GM12878 (cell line): ENCODE measurements around the gene LANCL1. TPM values are rescaled to one million over a fixed set of nuclear protein-coding genes. Genes with fewer than 3 reads are reported as not detected.

Source experiments
- ATAC-seq: fragments of 200-7000 bp; cut with Tn5 transposase; 3 replicates; pipeline ENCODE4 v1.9.1; 2020; ENCODE audit warnings: mild to moderate bottlenecking, moderate library complexity
- BruUV-seq: library from RNA; stranded (reverse); fragments of 400-500 nt; replicated peaks from 2 replicates; lab custom pipeline; 2021; lab: Mats Ljungman, UMichigan
- CTCF ChIA-PET: fragments of 300-600 bp; sonication (Branson Sonifier 250); formaldehyde crosslinking; extraction: SDS; loops from one replicate; lab custom pipeline; 2021; ENCODE audit warnings: inconsistent platforms; lab: Yijun Ruan, JAX
- POLR2A ChIA-PET: fragments of 350-600 bp; formaldehyde crosslinking; extraction: SDS; loops from one replicate; lab custom pipeline; 2021; ENCODE audit warnings: inconsistent platforms; lab: Charles Lee
- RAD21 ChIA-PET: fragments of 300-600 bp; sonication (Branson Sonifier 250); formaldehyde crosslinking; loops from one replicate; lab custom pipeline; 2023; ENCODE audit warnings: antibody characterized with exemption; ENCODE audit not compliant: unreplicated experiment; lab: Charles Lee
- SMC1A ChIA-PET: fragments of 300-600 bp; sonication (Branson Sonifier 250); formaldehyde crosslinking; loops from one replicate; lab custom pipeline; 2023; ENCODE audit not compliant: unreplicated experiment, uncharacterized antibody; lab: Charles Lee
- DNase-seq: peaks from one replicate; pipeline ENCODE4 v3.0.0-alpha.2; 2011; ENCODE audit warnings: low read depth, low spot score
- FAIRE-seq: peaks from 3 replicates; lab custom pipeline; 2011; peaks lifted over from hg19 to GRCh38; lab: Jason Lieb, UNC
- H2AFZ ChIP-seq: 2 replicates; pipeline ENCODE4 v1.6.0; 2011; ENCODE audit warnings: low read depth, low read length, control low read depth; ENCODE audit not compliant: control insufficient read depth
- H3K27ac ChIP-seq: 2 replicates; pipeline ENCODE4 v1.5.1; 2011; ENCODE audit warnings: control low read depth; ENCODE audit not compliant: control insufficient read depth, insufficient read depth
- H3K27me3 ChIP-seq, 2 experiments: replicated peaks in 1 of 2; 2 replicates each; pipeline versions ENCODE4 v1.6.0 to v1.6.1; 2011; ENCODE audit warnings: low read length in 1 of 2; ENCODE audit not compliant: control insufficient read depth in 2 of 2, insufficient read depth in 2 of 2
- H3K36me3 ChIP-seq, 2 experiments: 2 replicates each; pipeline ENCODE4 v1.5.1; 2011; ENCODE audit warnings: low read length in 1 of 2; ENCODE audit not compliant: control insufficient read depth in 2 of 2, insufficient read depth in 2 of 2
- H3K4me1 ChIP-seq: 2 replicates; pipeline ENCODE4 v1.6.1; 2011; ENCODE audit warnings: mild to moderate bottlenecking, low read length, moderate library complexity, mixed read lengths; ENCODE audit not compliant: control insufficient read depth, insufficient read depth
- H3K4me2 ChIP-seq: 2 replicates; pipeline ENCODE4 v1.6.0; 2011; ENCODE audit warnings: control low read depth; ENCODE audit not compliant: control insufficient read depth, insufficient read depth
- H3K4me3 ChIP-seq: fragments of 200-600 bp; sonication (generic); 2 replicates; pipeline ENCODE4 v1.5.1; 2016
- H3K79me2 ChIP-seq: 2 replicates; pipeline ENCODE4 v1.6.0; 2011; ENCODE audit warnings: low read length; ENCODE audit not compliant: control insufficient read depth, insufficient read depth
- H3K9ac ChIP-seq: 2 replicates; pipeline ENCODE4 v1.8.0; 2011; ENCODE audit warnings: low read length, control low read depth, mixed read lengths; ENCODE audit not compliant: control insufficient read depth, insufficient read depth
- H3K9me3 ChIP-seq: replicated peaks from 3 replicates; pipeline ENCODE4 v1.5.1; 2011; ENCODE audit warnings: mild to moderate bottlenecking, low read length; ENCODE audit not compliant: control insufficient read depth, insufficient read depth
- H4K20me1 ChIP-seq: 2 replicates; pipeline ENCODE4 v1.6.0; 2011; ENCODE audit not compliant: control insufficient read depth, insufficient read depth
- BCLAF1 ChIP-seq: fragments of 450-650 bp; IDR thresholded peaks from 2 replicates; pipeline ENCODE4 v1.6.1; 2017; ENCODE audit warnings: antibody characterized with exemption, mild to moderate bottlenecking, moderate library complexity
- CBX5 ChIP-seq: sonication (generic); IDR thresholded peaks from 2 replicates; pipeline ENCODE4 v1.6.1; 2016; ENCODE audit warnings: low read depth, moderate library complexity, mild to moderate bottlenecking, inconsistent platforms
- E2F4 ChIP-seq: IDR thresholded peaks from 2 replicates; pipeline ENCODE4 v1.6.1; 2012; ENCODE audit warnings: low read depth, low read length, improper control_type of control experiment
- MTA3 ChIP-seq: IDR thresholded peaks from 2 replicates; pipeline ENCODE4 v1.6.1; 2012; ENCODE audit warnings: low read length, inconsistent platforms, borderline replicate concordance
- POLR2A ChIP-seq: IDR thresholded peaks from 2 replicates; pipeline ENCODE4 v1.6.1; 2011; ENCODE audit warnings: low read depth, mild to moderate bottlenecking, low read length
- RB1 ChIP-seq: fragments of 450-650 bp; formaldehyde crosslinking; IDR thresholded peaks from 2 replicates; pipeline ENCODE4 v1.6.1; 2017; ENCODE audit warnings: mild to moderate bottlenecking, borderline replicate concordance
- SIX5 ChIP-seq: IDR thresholded peaks from 2 replicates; pipeline ENCODE4 v1.6.1; 2011; ENCODE audit warnings: mild to moderate bottlenecking, low read depth, low read length, moderate library complexity; ENCODE audit not compliant: severe bottlenecking
- ZNF207 ChIP-seq: fragments of 450-650 bp; IDR thresholded peaks from 2 replicates; pipeline ENCODE4 v1.6.1; 2014; ENCODE audit warnings: antibody characterized with exemption, mild to moderate bottlenecking, borderline replicate concordance
- ZNF622 ChIP-seq: fragments of 450-650 bp; IDR thresholded peaks from 2 replicates; pipeline ENCODE4 v1.6.1; 2017; ENCODE audit warnings: mild to moderate bottlenecking, inconsistent platforms
- WGBS: methylation state at CpG from one replicate; pipeline ENCODE4 v1.1.6; 2016; ENCODE audit warnings: low lambda C conversion rate; ENCODE audit not compliant: insufficient replicate concordance, insufficient coverage; ENCODE audit errors: missing lambda C conversion rate; 5-methylcytosine and 5-hydroxymethylcytosine counted together
- in situ Hi-C: fragments of 300-500 bp; cut with MboI; formaldehyde crosslinking; loops from 9 replicates; pipeline ENCODE4 v1.14.3; 2018; ENCODE audit warnings: mixed read lengths
- intact Hi-C: fragments of 100-400 bp; cut with micrococcal nuclease; formaldehyde crosslinking; loops from one replicate; pipeline ENCODE4 v1.14.2; 2022; ENCODE audit not compliant: unreplicated experiment
- polyA plus RNA-seq, 11 experiments: library from polyadenylated mRNA; depleted of rRNA in 4 of 11; unstranded in 6 of 11; stranded (reverse) in 5 of 11; fragments of >200 nt; fragmentation: Nextera tagmentation in 4 of 11; fragmentation: Illumina TruSeq in 1 of 11; extraction: Ambion mirVana in 4 of 11; extraction: Trizol in 1 of 11; gene quantifications; 1 replicate in 1 of 11; 2 replicates in 10 of 11; pipeline versions ENCODE4 v1.2.1 to v1.2.3, GENCODE V29; 2011 to 2016; ENCODE audit warnings: inconsistent platforms in 2 of 11, missing spikeins in 2 of 11, low read depth in 1 of 11
- total RNA-seq, 4 experiments: library from RNA; depleted of rRNA in 3 of 4; stranded (reverse); fragments of >200 nt in 3 of 4; fragmentation: Illumina TruSeq in 1 of 4; extraction: Trizol in 1 of 4; gene quantifications; 2 replicates each; pipeline versions ENCODE4 v1.2.1 to v1.2.3, GENCODE V29; 2013 to 2021
- TF ChIP-seq, protein P1 (sequence below): fragments of 450-650 bp; formaldehyde crosslinking; IDR thresholded peaks from 2 replicates; pipeline ENCODE4 v1.5.0; 2022; ENCODE audit warnings: mild to moderate bottlenecking, missing genetic modification characterization
- TF ChIP-seq, protein P2 (sequence below): fragments of 450-650 bp; IDR thresholded peaks from 2 replicates; pipeline ENCODE4 v1.6.1; 2017; ENCODE audit warnings: borderline replicate concordance
- TF ChIP-seq, protein P3 (sequence below): fragments of 450-650 bp; IDR thresholded peaks from 2 replicates; pipeline ENCODE4 v1.6.1; 2017; ENCODE audit warnings: low read depth, mild to moderate bottlenecking, moderate library complexity

LANCL1 gene
- total and polyA plus RNA-seq, 10 of the 15 experiments (the other 5 are each of a cell fraction or from before 2014, with no cell fraction given) = 13.6 to 79.1 (median 26.9) TPM

- POLR2A ChIA-PET = interaction anchor here (0.6 kb wide), 1 partner anchor 19 kb away, joined by 3 read pairs; no protein-coding TSS in a partner anchor
- no peak overlapping the region for H3K4me2 ChIP-seq
- no TSS peak for BruUV-seq
- SMC1A ChIA-PET = interaction anchor here (2.4 kb wide), 1 partner anchor 18 kb away, joined by 22 read pairs; no protein-coding TSS in a partner anchor
- DNase-seq (no peak), FAIRE-seq (no peak), ATAC-seq (no peak)
- no peak overlapping the region for H3K9ac ChIP-seq
- CTCF ChIA-PET = no interaction called here
- no peaks in the 10 kb centered on the region for H3K4me1 ChIP-seq
- TF ChIP-seq E2F4 (no peak), CBX5 (no peak), RB1 (no peak), MTA3 (no peak), SIX5 (no peak), POLR2A (no peak), ZNF207 (no peak), ZNF622 (no peak), BCLAF1 (no peak)
- TF ChIP-seq, protein P1, sequence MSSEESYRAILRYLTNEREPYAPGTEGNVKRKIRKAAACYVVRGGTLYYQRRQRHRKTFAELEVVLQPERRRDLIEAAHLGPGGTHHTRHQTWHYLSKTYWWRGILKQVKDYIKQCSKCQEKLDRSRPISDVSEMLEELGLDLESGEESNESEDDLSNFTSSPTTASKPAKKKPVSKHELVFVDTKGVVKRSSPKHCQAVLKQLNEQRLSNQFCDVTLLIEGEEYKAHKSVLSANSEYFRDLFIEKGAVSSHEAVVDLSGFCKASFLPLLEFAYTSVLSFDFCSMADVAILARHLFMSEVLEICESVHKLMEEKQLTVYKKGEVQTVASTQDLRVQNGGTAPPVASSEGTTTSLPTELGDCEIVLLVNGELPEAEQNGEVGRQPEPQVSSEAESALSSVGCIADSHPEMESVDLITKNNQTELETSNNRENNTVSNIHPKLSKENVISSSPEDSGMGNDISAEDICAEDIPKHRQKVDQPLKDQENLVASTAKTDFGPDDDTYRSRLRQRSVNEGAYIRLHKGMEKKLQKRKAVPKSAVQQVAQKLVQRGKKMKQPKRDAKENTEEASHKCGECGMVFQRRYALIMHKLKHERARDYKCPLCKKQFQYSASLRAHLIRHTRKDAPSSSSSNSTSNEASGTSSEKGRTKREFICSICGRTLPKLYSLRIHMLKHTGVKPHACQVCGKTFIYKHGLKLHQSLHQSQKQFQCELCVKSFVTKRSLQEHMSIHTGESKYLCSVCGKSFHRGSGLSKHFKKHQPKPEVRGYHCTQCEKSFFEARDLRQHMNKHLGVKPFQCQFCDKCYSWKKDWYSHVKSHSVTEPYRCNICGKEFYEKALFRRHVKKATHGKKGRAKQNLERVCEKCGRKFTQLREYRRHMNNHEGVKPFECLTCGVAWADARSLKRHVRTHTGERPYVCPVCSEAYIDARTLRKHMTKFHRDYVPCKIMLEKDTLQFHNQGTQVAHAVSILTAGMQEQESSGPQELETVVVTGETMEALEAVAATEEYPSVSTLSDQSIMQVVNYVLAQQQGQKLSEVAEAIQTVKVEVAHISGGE = no peak
- TF ChIP-seq, protein P2, sequence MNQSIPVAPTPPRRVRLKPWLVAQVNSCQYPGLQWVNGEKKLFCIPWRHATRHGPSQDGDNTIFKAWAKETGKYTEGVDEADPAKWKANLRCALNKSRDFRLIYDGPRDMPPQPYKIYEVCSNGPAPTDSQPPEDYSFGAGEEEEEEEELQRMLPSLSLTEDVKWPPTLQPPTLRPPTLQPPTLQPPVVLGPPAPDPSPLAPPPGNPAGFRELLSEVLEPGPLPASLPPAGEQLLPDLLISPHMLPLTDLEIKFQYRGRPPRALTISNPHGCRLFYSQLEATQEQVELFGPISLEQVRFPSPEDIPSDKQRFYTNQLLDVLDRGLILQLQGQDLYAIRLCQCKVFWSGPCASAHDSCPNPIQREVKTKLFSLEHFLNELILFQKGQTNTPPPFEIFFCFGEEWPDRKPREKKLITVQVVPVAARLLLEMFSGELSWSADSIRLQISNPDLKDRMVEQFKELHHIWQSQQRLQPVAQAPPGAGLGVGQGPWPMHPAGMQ = no peak
- TF ChIP-seq, protein P3, sequence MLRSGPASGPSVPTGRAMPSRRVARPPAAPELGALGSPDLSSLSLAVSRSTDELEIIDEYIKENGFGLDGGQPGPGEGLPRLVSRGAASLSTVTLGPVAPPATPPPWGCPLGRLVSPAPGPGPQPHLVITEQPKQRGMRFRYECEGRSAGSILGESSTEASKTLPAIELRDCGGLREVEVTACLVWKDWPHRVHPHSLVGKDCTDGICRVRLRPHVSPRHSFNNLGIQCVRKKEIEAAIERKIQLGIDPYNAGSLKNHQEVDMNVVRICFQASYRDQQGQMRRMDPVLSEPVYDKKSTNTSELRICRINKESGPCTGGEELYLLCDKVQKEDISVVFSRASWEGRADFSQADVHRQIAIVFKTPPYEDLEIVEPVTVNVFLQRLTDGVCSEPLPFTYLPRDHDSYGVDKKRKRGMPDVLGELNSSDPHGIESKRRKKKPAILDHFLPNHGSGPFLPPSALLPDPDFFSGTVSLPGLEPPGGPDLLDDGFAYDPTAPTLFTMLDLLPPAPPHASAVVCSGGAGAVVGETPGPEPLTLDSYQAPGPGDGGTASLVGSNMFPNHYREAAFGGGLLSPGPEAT = no peak
- H3K36me3 ChIP-seq = no peaks in the 10 kb centered on the region
- H3K79me2 ChIP-seq = peaks cover 3% of the 10 kb centered on the region
- H3K27me3 ChIP-seq = no peaks in the 10 kb centered on the region
- H4K20me1 ChIP-seq = no peaks in the 10 kb centered on the region
- no peak overlapping the region for H2AFZ ChIP-seq
- 100% methylated on average over 2 of the region's 2 CpGs for WGBS
- no peak overlapping the region for H3K4me3 ChIP-seq
- H3K27ac ChIP-seq = no peak overlapping the region
- intact Hi-C loops (loop anchor here (10.0 kb wide), 1 partner anchor 474 kb away; the partner anchor contains the start of gene RPE), in situ Hi-C loops (no loop called here)
- RAD21 ChIA-PET = no interaction called here
- H3K9me3 ChIP-seq = no peaks in the 10 kb centered on the region; the same call in 1 of the 3 replicates
Measured at GRCh38 chr2:210478661-210479060, 2.1 kb upstream of the LANCL1 start.
